Liver (tissue), 9 donors: ENCODE measurements around the gene HADHA. TPM values are rescaled to one million over a fixed set of nuclear protein-coding genes. Genes with fewer than 3 reads are reported as not detected.

Source experiments
- DNase-seq: peaks from one replicate; pipeline ENCODE4 v3.0.0-alpha.2; 2017; ENCODE audit warnings: low spot score
- H3K27ac ChIP-seq, 2 donors: one replicate each; pipeline ENCODE4 v1.7.0; 2013; ENCODE audit warnings: inconsistent platforms in 2 of 2, low read length in 2 of 2, control low read depth in 1 of 2, low read depth in 1 of 2, mild to moderate bottlenecking in 1 of 2
- H3K27me3 ChIP-seq, 4 donors: one replicate each; pipeline versions ENCODE4 v1.6.1 to v1.7.0; 2013; ENCODE audit warnings: low read length in 3 of 4, inconsistent platforms in 1 of 4, mild to moderate bottlenecking in 1 of 4, moderate library complexity in 1 of 4; ENCODE audit not compliant: control insufficient read depth in 4 of 4, insufficient read depth in 4 of 4
- H3K36me3 ChIP-seq, 4 donors: one replicate each; pipeline versions ENCODE4 v1.6.1 to v1.7.0; 2013; ENCODE audit warnings: low read length in 3 of 4, mild to moderate bottlenecking in 3 of 4, low read depth in 1 of 4, moderate library complexity in 1 of 4; ENCODE audit not compliant: control insufficient read depth in 4 of 4, insufficient read depth in 3 of 4
- H3K4me1 ChIP-seq, 4 donors: one replicate each; pipeline versions ENCODE4 v1.6.1 to v1.7.0; 2013; ENCODE audit warnings: low read length in 3 of 4, mild to moderate bottlenecking in 3 of 4, moderate library complexity in 1 of 4; ENCODE audit not compliant: control insufficient read depth in 4 of 4, insufficient read depth in 4 of 4
- H3K4me3 ChIP-seq, 3 donors: one replicate each; pipeline versions ENCODE4 v1.6.1 to v1.7.0; 2013; ENCODE audit warnings: low read length in 3 of 3, control low read depth in 1 of 3, low read depth in 1 of 3, mild to moderate bottlenecking in 1 of 3
- H3K9ac ChIP-seq, 2 donors: one replicate each; pipeline ENCODE4 v1.7.0; 2013; ENCODE audit warnings: low read length in 2 of 2, mild to moderate bottlenecking in 2 of 2, moderate library complexity in 2 of 2, control low read depth in 1 of 2, low read depth in 1 of 2
- H3K9me3 ChIP-seq, 4 donors: one replicate each; pipeline versions ENCODE4 v1.6.1 to v1.7.0; 2013; ENCODE audit warnings: low read length in 3 of 4; ENCODE audit not compliant: control insufficient read depth in 4 of 4
- FOXA1 ChIP-seq: IDR thresholded peaks from 2 replicates; pipeline ENCODE4 v1.6.1; 2016; ENCODE audit warnings: antibody characterized with exemption
- FOXA2 ChIP-seq: IDR thresholded peaks from 2 replicates; pipeline ENCODE4 v1.6.1; 2016; ENCODE audit warnings: antibody characterized with exemption
- GABPA ChIP-seq, 2 donors: IDR thresholded peaks in 1 of 2; conservative IDR thresholded peaks in 1 of 2; 2 replicates each; pipeline ENCODE4 v1.6.1; 2016; ENCODE audit warnings: antibody characterized with exemption in 2 of 2, mild to moderate bottlenecking in 1 of 2, moderate library complexity in 1 of 2
- HNF4A ChIP-seq, 2 donors: conservative IDR thresholded peaks; 2 replicates each; pipeline ENCODE4 v1.6.1; 2016; ENCODE audit warnings: antibody characterized with exemption in 2 of 2, mild to moderate bottlenecking in 2 of 2
- HNF4G ChIP-seq: IDR thresholded peaks from 2 replicates; pipeline ENCODE4 v1.6.1; 2016; ENCODE audit warnings: antibody characterized with exemption
- JUND ChIP-seq, 2 donors: IDR thresholded peaks; 2 replicates each; pipeline ENCODE4 v1.6.1; 2016; ENCODE audit warnings: antibody characterized with exemption in 2 of 2
- MAX ChIP-seq: IDR thresholded peaks from 2 replicates; pipeline ENCODE4 v1.6.1; 2016; ENCODE audit warnings: antibody characterized with exemption
- NR2F2 ChIP-seq: IDR thresholded peaks from 2 replicates; pipeline ENCODE4 v1.6.1; 2016; ENCODE audit warnings: antibody characterized with exemption
- RAD21 ChIP-seq, 2 donors: IDR thresholded peaks; 2 replicates each; pipeline ENCODE4 v1.6.1; 2016; ENCODE audit warnings: antibody characterized with exemption in 2 of 2, mild to moderate bottlenecking in 2 of 2
- REST ChIP-seq: IDR thresholded peaks from 2 replicates; pipeline ENCODE4 v1.6.1; 2016; ENCODE audit warnings: antibody characterized with exemption, mild to moderate bottlenecking
- SP1 ChIP-seq: IDR thresholded peaks from 2 replicates; pipeline ENCODE4 v1.6.1; 2018; ENCODE audit warnings: antibody characterized with exemption, mild to moderate bottlenecking
- TAF1 ChIP-seq: conservative IDR thresholded peaks from 2 replicates; pipeline ENCODE4 v1.6.1; 2016; ENCODE audit warnings: antibody characterized with exemption, mild to moderate bottlenecking
- YY1 ChIP-seq: IDR thresholded peaks from 2 replicates; pipeline ENCODE4 v1.6.1; 2016; ENCODE audit warnings: antibody characterized with exemption, mild to moderate bottlenecking
- ZBTB33 ChIP-seq: IDR thresholded peaks from 2 replicates; pipeline ENCODE4 v1.6.1; 2016; ENCODE audit warnings: antibody characterized with exemption
- WGBS: extraction: QIAGEN DNeasy Blood & Tissue Kit; methylation state at CpG from one replicate; pipeline ENCODE4 v1.1.7; 2013; 5-methylcytosine and 5-hydroxymethylcytosine counted together
- polyA plus RNA-seq, 2 donors: library from polyadenylated mRNA; stranded (reverse) in 1 of 2; unstranded in 1 of 2; fragments of 200-250 nt in 1 of 2; fragments of >200 nt in 1 of 2; fragmentation: Nextera tagmentation in 1 of 2; extraction: Ambion mirVana in 1 of 2; gene quantifications; one replicate each; pipeline versions ENCODE4 v1.2.1 to v1.2.3, GENCODE V29; 2013 to 2015
- total RNA-seq, 2 donors: library from RNA; depleted of rRNA; stranded (reverse); fragments of >200 nt; gene quantifications; one replicate each; pipeline ENCODE4 v1.2.3, GENCODE V29; 2014
- TF ChIP-seq, protein P1 (sequence below): fragments of 150-350 bp; IDR thresholded peaks from 2 replicates; pipeline ENCODE4 v1.5.1; 2017; ENCODE audit warnings: improper control_type of control experiment, low read depth, low read length; ENCODE audit not compliant: missing input control
- donor health status: healthy.
- donor health status: healthy.
- donor health status: healthy.
- donor health status: healthy.
- donor health status: healthy.

HADHA gene
- total and polyA plus RNA-seq, 4 donors = 101 to 276 (median 159) TPM

- TF ChIP-seq TAF1 (no peak), FOXA1 (no peak), REST (no peak), ZBTB33 (no peak)
- TF ChIP-seq, protein P1, sequence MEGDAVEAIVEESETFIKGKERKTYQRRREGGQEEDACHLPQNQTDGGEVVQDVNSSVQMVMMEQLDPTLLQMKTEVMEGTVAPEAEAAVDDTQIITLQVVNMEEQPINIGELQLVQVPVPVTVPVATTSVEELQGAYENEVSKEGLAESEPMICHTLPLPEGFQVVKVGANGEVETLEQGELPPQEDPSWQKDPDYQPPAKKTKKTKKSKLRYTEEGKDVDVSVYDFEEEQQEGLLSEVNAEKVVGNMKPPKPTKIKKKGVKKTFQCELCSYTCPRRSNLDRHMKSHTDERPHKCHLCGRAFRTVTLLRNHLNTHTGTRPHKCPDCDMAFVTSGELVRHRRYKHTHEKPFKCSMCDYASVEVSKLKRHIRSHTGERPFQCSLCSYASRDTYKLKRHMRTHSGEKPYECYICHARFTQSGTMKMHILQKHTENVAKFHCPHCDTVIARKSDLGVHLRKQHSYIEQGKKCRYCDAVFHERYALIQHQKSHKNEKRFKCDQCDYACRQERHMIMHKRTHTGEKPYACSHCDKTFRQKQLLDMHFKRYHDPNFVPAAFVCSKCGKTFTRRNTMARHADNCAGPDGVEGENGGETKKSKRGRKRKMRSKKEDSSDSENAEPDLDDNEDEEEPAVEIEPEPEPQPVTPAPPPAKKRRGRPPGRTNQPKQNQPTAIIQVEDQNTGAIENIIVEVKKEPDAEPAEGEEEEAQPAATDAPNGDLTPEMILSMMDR = no peak
- peaks cover 0 to 11% (median 5%) of the 10 kb centered on the region in 4 donors for H3K36me3 ChIP-seq
- WGBS = 92% methylated on average over 16 of the region's 16 CpGs
These were observed 58.3 kb downstream of the HADHA start for GRCh38 chr2:26185954-26186770.

DNA sequence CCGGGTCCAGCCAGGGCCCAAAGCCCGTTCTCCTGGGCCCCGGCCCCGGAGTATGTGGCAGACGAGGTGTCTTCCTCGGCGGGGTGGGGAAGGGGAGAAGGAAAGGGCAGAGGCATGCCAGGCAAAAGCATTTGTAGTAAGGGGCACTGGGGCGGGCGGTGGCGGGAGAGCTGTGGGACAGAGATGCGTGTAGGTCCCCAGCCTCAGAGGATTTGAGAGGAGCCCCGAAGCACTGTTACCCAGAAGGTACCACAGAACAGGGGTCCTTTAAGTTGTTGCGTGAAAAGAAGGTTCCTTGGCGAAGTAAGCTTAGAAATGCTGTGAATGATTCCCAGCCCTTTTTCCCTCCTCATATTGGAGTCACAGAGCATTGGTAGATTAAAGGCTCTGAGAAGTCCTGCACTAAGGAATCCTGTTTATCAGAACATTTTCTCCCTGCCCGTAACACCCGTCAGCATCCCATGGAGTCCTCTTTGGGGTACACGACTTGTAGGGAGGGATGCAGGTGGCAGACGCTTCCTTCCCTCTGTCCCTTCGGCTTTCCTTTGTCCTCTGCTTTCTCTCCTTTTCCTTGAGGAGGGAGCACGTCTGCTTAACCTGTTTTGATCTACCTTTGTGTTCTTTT is 59.0 kb downstream of the HADHA start:
- Histone ChIP-seq H3K9me3 (no peaks in the 10 kb centered on the region), H3K4me1 (peaks cover 0 to 15% (median 6%) of the 10 kb centered on the region in 4 donors), H3K9ac (no peak overlapping the region), H3K4me3 (peak overlapping the region in 1 of 3 donors; percentile 52), H3K27ac (no peak overlapping the region), H3K36me3 (peaks cover 0 to 4% (median 0%) of the 10 kb centered on the region in 4 donors), H3K27me3 (no peaks in the 10 kb centered on the region)
- no peak for DNase-seq
- 58% methylated on average over 20 of the region's 20 CpGs for WGBS
- TF ChIP-seq, protein P1 = no peak
- TF ChIP-seq FOXA1 (no peak), MAX (no peak), RAD21 (IDR thresholded peaks at IDR 0.05) (no peak), SP1 (no peak), HNF4G (no peak), YY1 (no peak), TAF1 (no peak), GABPA (IDR thresholded peaks at IDR 0.05 in 1 of 2, conservative IDR thresholded peaks at IDR 0.05 in 1 of 2) (no peak), NR2F2 (no peak), FOXA2 (no peak), REST (no peak), JUND (IDR thresholded peaks at IDR 0.05) (no peak), HNF4A (conservative IDR thresholded peaks at IDR 0.05) (no peak)

More at GRCh38 chr2:26185954-26186770, 58.3 kb downstream of the HADHA start:
- Histone ChIP-seq H3K27ac (no peak overlapping the region), H3K9ac (no peak overlapping the region), H3K27me3 (no peaks in the 10 kb centered on the region), H3K4me1 (peaks cover 0 to 15% (median 6%) of the 10 kb centered on the region in 4 donors), H3K4me3 (no peak overlapping the region), H3K9me3 (no peaks in the 10 kb centered on the region)
- DNase-seq = no peak
